OCI-LY7 (cell line): ENCODE results near the gene NRCAM.

Source experiments
- EZH2phosphoT487 ChIP-seq: fragments of 200-600 bp; sonication (generic); IDR thresholded peaks from 2 replicates; pipeline ENCODE4 v1.6.1; 2018; ENCODE audit warnings: low read depth, borderline replicate concordance, mild to moderate bottlenecking, mixed run types, antibody characterized with exemption, low read length, moderate library complexity, mixed read lengths
- TF ChIP-seq, protein P1 (sequence below): fragments of 200-600 bp; sonication (generic); conservative IDR thresholded peaks from 2 replicates; pipeline ENCODE4 v1.5.1; 2014; ENCODE audit warnings: mild to moderate bottlenecking, antibody characterized with exemption, low read length, moderate library complexity, mixed read lengths

DNA sequence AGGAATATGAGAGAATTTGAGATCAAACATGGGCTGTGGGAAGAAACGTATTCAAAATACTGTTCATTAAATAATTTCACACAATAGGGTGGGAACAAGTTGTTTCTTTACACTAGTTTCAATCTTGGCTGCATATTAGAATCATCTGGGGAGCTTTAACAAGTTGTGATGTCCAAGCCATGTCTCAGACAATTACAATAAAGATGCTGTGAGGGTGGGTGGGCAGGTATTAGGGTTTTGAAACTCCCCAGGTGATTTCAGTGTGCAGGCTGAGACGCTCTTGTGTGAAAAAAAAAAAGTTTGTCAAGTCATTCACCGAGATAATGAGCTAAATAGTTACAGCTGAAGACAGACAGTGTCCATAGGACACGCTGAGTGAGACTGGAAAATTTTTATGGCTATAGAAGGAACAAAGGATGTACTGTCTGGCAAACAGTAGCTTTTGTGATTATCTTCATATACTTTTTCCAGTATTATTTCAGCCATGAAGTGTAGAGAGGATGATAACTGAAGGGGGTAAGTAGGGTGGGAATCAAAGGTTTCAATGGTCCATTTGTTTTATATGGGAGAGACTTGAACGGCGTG is 313.5 kb downstream of the NRCAM start:
- TF ChIP-seq, protein P1, sequence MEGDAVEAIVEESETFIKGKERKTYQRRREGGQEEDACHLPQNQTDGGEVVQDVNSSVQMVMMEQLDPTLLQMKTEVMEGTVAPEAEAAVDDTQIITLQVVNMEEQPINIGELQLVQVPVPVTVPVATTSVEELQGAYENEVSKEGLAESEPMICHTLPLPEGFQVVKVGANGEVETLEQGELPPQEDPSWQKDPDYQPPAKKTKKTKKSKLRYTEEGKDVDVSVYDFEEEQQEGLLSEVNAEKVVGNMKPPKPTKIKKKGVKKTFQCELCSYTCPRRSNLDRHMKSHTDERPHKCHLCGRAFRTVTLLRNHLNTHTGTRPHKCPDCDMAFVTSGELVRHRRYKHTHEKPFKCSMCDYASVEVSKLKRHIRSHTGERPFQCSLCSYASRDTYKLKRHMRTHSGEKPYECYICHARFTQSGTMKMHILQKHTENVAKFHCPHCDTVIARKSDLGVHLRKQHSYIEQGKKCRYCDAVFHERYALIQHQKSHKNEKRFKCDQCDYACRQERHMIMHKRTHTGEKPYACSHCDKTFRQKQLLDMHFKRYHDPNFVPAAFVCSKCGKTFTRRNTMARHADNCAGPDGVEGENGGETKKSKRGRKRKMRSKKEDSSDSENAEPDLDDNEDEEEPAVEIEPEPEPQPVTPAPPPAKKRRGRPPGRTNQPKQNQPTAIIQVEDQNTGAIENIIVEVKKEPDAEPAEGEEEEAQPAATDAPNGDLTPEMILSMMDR, result no peak
- TF ChIP-seq EZH2phosphoT487, result no peak
